WERI-Rb-1 (cell line): ENCODE measurements around the gene RANBP3.
A peak's percentile ranks its signal among the peaks of the same experiment; 100 is the strongest.
"Not testable (repeated sequence)": the region's sequence is repeated elsewhere in the genome, so short reads cannot be mapped to it uniquely, and the experiment has no call there.

Experiments used
- DNase-seq: peaks from one replicate; pipeline ENCODE4 v3.0.0-alpha.2; 2020
- H3K27ac ChIP-seq: fragments of 250-450 bp; sonication (Bioruptor Pico); 2 replicates; pipeline ENCODE4 v1.5.1; 2020; ENCODE audit warnings: mild to moderate bottlenecking, moderate library complexity
- H3K27me3 ChIP-seq: fragments of 250-450 bp; sonication (Bioruptor Pico); 2 replicates; pipeline ENCODE4 v1.5.1; 2021; ENCODE audit warnings: mild to moderate bottlenecking, low read depth, moderate library complexity; ENCODE audit not compliant: insufficient read depth, severe bottlenecking
- H3K36me3 ChIP-seq: fragments of 250-450 bp; sonication (Bioruptor Pico); 2 replicates; pipeline ENCODE4 v1.5.1; 2020; ENCODE audit warnings: mild to moderate bottlenecking, moderate library complexity
- H3K4me3 ChIP-seq: 2 replicates; pipeline ENCODE4 v1.5.1; 2011; ENCODE audit warnings: low read depth, mild to moderate bottlenecking, control low read depth, low read length
- H3K9me3 ChIP-seq: fragments of 250-450 bp; sonication (Bioruptor Pico); 2 replicates; pipeline ENCODE4 v1.5.1; 2021; ENCODE audit warnings: mild to moderate bottlenecking, moderate library complexity; ENCODE audit not compliant: severe bottlenecking
- CTCF ChIP-seq: IDR thresholded peaks from 2 replicates; pipeline ENCODE4 v1.5.1; 2011; ENCODE audit warnings: low read depth, mild to moderate bottlenecking, control low read depth, inconsistent platforms, low read length

The RANBP3 gene

GRCh38 chr19:5892772-5893275 lies 85.1 kb downstream of the RANBP3 start:
- no peak overlapping the region for H3K4me3 ChIP-seq
- no peak for TF ChIP-seq CTCF
- H3K27me3 ChIP-seq: no peaks in the 10 kb centered on the region
- H3K9me3 ChIP-seq: no peaks in the 10 kb centered on the region
- H3K36me3 ChIP-seq: peaks cover 22% of the 10 kb centered on the region
- no peak for DNase-seq
- H3K27ac ChIP-seq: no peak overlapping the region

- peak; percentile 95 for TF ChIP-seq CTCF
- DNase-seq: peak; percentile 70
Observed at GRCh38 chr19:5891938-5892771, 85.8 kb downstream of the RANBP3 start.

GRCh38 chr19:5891572-5891937 lies 86.4 kb downstream of the RANBP3 start:
- Histone ChIP-seq H3K4me3 (no peak overlapping the region), H3K9me3 (no peaks in the 10 kb centered on the region), H3K27ac (no peak overlapping the region), H3K36me3 (peaks cover 20% of the 10 kb centered on the region), H3K27me3 (no peaks in the 10 kb centered on the region)
- TF ChIP-seq CTCF: no peak
- no peak for DNase-seq

More at GRCh38 chr19:5891938-5892771, 85.8 kb downstream of the RANBP3 start:
- H3K27me3 ChIP-seq: no peaks in the 10 kb centered on the region
- peaks cover 22% of the 10 kb centered on the region for H3K36me3 ChIP-seq
- no peak overlapping the region; the same call in 1 of the 2 replicates for H3K27ac ChIP-seq
- H3K9me3 ChIP-seq: no peaks in the 10 kb centered on the region
- H3K4me3 ChIP-seq: no peak overlapping the region

- peaks cover 7% of the 10 kb centered on the region for H3K36me3 ChIP-seq
- no peak overlapping the region for H3K27ac ChIP-seq
- no peak for DNase-seq
- H3K27me3 ChIP-seq: no peaks in the 10 kb centered on the region
- no peak overlapping the region for H3K4me3 ChIP-seq
- no peaks in the 10 kb centered on the region for H3K9me3 ChIP-seq
- no peak for TF ChIP-seq CTCF
Observed at GRCh38 chr19:5890099-5890498, 87.8 kb downstream of the RANBP3 start.

GRCh38 chr19:5889288-5889971 lies 88.5 kb downstream of the RANBP3 start:
- H3K27ac ChIP-seq: no peak overlapping the region
- no peak for DNase-seq
- TF ChIP-seq CTCF: no peak

GRCh38 chr19:5884065-5884811 lies 93.7 kb downstream of the RANBP3 start:
- DNase-seq, H3K4me3 ChIP-seq, H3K36me3 ChIP-seq, H3K27ac ChIP-seq, H3K9me3 ChIP-seq, H3K27me3 ChIP-seq: not testable (repeated sequence)

More at GRCh38 chr19:5889288-5889971, 88.5 kb downstream of the RANBP3 start:
- H3K9me3 ChIP-seq: no peaks in the 10 kb centered on the region
- H3K4me3 ChIP-seq: no peak overlapping the region
- H3K27me3 ChIP-seq: no peaks in the 10 kb centered on the region
- peaks cover under 1% of the 10 kb centered on the region; the same call in 1 of the 2 replicates for H3K36me3 ChIP-seq

- not testable (repeated sequence) for H3K36me3 ChIP-seq, H3K27me3 ChIP-seq, DNase-seq, H3K27ac ChIP-seq, H3K9me3 ChIP-seq, H3K4me3 ChIP-seq
Observed at GRCh38 chr19:5883157-5883873, 94.6 kb downstream of the RANBP3 start.
